NT2/D1 (cell line): Measurements from ENCODE around the gene SLC24A4.

ENCODE experiments used
- DNase-seq: peaks from one replicate; pipeline ENCODE4 v3.0.0-alpha.2; 2011; ENCODE audit warnings: low read depth, low spot score
- H3K27me3 ChIP-seq: 2 replicates; pipeline ENCODE4 v1.6.0; 2011; ENCODE audit warnings: mild to moderate bottlenecking; ENCODE audit not compliant: insufficient read length, insufficient read depth
- H3K36me3 ChIP-seq: 2 replicates; pipeline ENCODE4 v1.6.1; 2011; ENCODE audit warnings: mild to moderate bottlenecking, low read length, mixed read lengths; ENCODE audit not compliant: insufficient read depth, insufficient read length
- H3K4me1 ChIP-seq: 2 replicates; pipeline ENCODE4 v1.5.1; 2011; ENCODE audit not compliant: insufficient read depth, insufficient read length
- H3K4me3 ChIP-seq: 2 replicates; pipeline ENCODE4 v1.5.1; 2011; ENCODE audit warnings: low read depth; ENCODE audit not compliant: insufficient read length
- H3K9ac ChIP-seq: 2 replicates; pipeline ENCODE4 v1.6.0; 2011; ENCODE audit warnings: low read depth; ENCODE audit not compliant: insufficient read length
- H3K9me3 ChIP-seq: 2 replicates; pipeline ENCODE4 v1.5.1; 2011; ENCODE audit warnings: mild to moderate bottlenecking, low read length; ENCODE audit not compliant: insufficient read depth
- SUZ12 ChIP-seq: IDR thresholded peaks from 2 replicates; pipeline ENCODE4 v1.6.1; 2011; ENCODE audit not compliant: insufficient read length, insufficient read depth; ENCODE audit errors: extremely low read depth
- YY1 ChIP-seq: IDR thresholded peaks from 2 replicates; pipeline ENCODE4 v1.6.1; 2011; ENCODE audit not compliant: insufficient read length, insufficient read depth
- ZNF274 ChIP-seq: IDR thresholded peaks from 2 replicates; pipeline ENCODE4 v1.6.1; 2011; ENCODE audit warnings: mild to moderate bottlenecking, low read depth, low read length

The SLC24A4 gene

DNA sequence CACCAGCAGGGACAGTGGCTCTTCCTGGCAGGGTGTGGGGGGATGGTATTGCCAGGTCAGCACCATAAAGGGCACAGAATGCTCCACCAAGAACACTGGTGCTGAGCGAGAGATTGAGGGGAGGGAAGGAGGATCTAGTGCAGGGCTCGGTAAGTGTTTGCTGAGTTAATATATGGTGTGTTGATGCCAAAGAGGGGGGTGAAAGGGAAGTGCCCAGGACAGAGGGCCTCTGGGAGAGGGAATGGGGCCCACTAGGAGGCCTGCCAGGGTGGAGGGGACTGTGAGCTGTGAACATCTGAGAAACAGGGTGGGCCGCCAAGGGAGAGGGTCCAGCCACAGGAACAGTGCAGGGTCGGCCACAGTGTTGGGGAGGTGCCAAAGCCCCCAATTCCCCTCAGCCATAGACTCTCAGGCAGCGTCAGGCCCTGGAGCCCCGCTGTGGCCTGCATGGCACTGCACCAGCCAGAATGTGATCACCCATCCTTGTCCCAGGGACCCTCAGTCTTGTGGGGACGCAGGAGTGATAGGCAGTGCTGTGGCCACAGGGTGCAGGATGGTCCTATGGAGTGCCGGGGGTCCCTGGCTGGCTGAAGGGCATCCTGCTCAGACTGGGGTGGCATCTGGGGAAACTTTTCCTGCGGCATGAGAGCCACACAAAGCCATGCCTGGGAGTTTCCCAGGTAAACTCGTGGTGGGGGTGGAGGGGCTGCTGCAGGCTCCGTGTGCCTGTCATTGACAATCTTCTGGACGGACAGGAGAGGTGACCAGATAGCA, 202.5 kb downstream of the SLC24A4 start:
- H3K4me3 ChIP-seq, result no peak overlapping the region
- TF ChIP-seq ZNF274, result no peak
- no peak for TF ChIP-seq SUZ12
- no peak for TF ChIP-seq YY1

DNA sequence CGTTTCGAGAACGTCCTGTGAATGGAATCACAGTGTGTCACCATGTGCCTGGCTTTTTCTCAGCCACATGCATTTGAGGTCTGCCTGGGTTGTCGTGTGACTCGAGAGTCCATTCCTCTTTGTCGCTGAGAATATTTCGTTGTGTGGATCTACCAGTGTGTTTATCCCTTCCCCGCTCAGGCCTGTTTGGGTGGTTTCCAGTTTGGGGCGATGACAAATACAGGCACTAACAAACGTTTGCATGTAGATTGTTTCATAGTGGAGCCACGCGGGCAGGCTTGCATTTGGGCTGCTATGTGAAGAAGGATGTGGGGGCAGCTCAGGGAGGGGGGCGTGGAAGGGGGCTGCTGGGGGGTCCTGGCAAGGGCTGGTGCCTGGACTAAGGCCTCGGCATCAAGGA, 204.8 kb downstream of the SLC24A4 start:
- no peak for DNase-seq
- peaks cover 3% of the 10 kb centered on the region for H3K4me1 ChIP-seq
- H3K36me3 ChIP-seq, result no peaks in the 10 kb centered on the region
- TF ChIP-seq YY1 (no peak), SUZ12 (no peak), ZNF274 (no peak)
- no peak overlapping the region for H3K9ac ChIP-seq
- H3K27me3 ChIP-seq, result no peaks in the 10 kb centered on the region
- no peaks in the 10 kb centered on the region for H3K9me3 ChIP-seq
- H3K4me3 ChIP-seq, result no peak overlapping the region

More for the DNA sequence above, 202.5 kb downstream of the SLC24A4 start:
- no peak for DNase-seq
- H3K36me3 ChIP-seq, result no peaks in the 10 kb centered on the region
- peaks cover 3% of the 10 kb centered on the region for H3K4me1 ChIP-seq
- no peaks in the 10 kb centered on the region for H3K9me3 ChIP-seq
- H3K9ac ChIP-seq, result no peak overlapping the region
- H3K27me3 ChIP-seq, result no peaks in the 10 kb centered on the region

DNA sequence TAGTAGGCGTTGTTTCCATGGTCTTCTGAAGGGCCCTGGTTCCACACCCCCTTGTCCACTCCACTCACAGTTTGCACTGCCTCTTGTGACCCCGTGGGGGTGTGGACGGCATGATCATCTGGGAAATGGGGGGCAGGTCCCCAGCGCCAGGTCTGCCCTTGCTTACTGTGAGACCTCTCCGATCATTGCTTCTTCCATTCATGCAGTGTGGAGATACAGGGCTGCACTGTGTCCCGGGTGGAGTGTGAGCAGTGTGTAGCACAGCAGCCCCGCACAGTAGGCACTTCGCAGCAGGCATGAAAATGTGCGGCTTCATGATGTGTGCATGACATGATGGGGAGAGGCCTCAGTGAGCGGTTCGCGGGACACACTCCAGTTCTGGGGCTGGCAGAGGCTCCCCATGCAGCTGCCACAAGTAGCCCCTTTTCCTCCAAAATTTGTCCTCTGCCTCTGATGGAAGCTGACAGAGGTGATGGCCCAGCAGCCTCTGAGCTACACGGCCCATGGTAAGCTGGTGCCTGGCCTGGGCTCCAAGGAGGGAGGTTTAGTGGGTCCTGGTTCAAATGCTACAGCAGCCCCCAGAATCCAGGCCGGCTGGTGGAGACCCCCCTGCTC, 205.6 kb downstream of the SLC24A4 start:
- DNase-seq, result no peak
- Histone ChIP-seq H3K4me1 (peaks cover 3% of the 10 kb centered on the region), H3K4me3 (no peak overlapping the region), H3K36me3 (no peaks in the 10 kb centered on the region), H3K9ac (no peak overlapping the region), H3K9me3 (no peaks in the 10 kb centered on the region), H3K27me3 (no peaks in the 10 kb centered on the region)
- no peak for TF ChIP-seq ZNF274
- no peak for TF ChIP-seq YY1
- no peak for TF ChIP-seq SUZ12

DNA sequence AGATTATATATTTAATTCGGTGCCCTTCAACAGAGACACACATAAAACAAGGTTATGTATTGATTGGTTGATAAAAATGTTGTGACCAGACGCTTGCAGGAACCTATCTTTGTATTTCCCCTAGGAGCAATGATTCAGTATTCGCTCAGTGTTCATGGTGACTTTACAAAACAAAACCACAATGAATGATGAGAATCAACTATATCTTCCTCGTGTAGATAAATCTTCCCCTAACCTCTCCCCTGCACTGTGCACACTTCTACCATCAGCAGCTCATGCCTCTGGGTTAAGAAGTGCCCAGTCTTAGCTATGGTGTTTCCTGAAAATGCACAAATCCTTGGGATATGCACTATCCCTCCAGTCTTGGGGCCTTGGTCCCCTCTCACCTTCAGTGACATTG, 206.9 kb downstream of the SLC24A4 start:
- H3K9me3 ChIP-seq, result no peaks in the 10 kb centered on the region
- H3K9ac ChIP-seq, result no peak overlapping the region
- H3K4me3 ChIP-seq, result no peak overlapping the region
- H3K4me1 ChIP-seq, result no peaks in the 10 kb centered on the region
- H3K27me3 ChIP-seq, result no peaks in the 10 kb centered on the region
- no peak for TF ChIP-seq ZNF274
- TF ChIP-seq YY1, result no peak
- TF ChIP-seq SUZ12, result no peak
- DNase-seq, result no peak
- H3K36me3 ChIP-seq, result no peaks in the 10 kb centered on the region

DNA sequence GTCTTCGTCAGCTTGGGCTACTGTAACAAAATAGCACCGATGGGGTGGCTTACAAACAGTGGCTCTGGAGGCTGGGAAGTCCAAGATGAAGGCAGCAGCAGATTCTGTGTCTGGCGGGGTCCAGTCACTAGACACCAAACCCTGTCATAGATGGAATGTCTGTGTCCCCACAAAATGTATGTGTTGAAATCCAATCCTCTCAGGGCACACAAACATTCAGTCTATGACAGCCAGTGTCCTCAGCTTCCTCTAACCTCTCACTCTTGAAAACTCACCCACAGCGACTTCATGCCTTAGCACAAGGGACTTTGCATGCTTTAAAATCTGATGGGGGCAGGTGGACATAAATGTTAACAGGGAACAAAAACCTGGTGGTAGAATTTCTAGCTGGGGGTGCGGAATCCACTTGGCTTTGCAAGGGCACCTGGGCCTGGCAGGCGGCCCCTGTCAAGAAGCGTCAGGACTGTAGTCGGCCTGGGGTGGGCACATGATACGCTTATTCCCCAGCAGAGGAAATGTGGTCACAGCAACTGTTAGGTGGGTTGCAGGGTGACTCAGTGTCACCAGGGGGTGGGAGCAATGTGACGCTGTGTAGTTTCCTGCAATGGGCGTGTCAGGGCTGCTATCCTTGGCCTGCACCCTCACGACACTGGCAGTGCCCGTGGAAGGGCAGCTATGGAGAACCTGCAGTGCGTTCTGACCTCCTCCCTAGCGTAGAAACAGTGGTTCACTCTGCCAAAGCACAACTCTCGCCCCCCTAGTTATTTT, 208.3 kb downstream of the SLC24A4 start:
- no peak for DNase-seq
- Histone ChIP-seq H3K4me1 (no peaks in the 10 kb centered on the region), H3K9me3 (no peaks in the 10 kb centered on the region), H3K36me3 (no peaks in the 10 kb centered on the region), H3K27me3 (no peaks in the 10 kb centered on the region), H3K9ac (no peak overlapping the region), H3K4me3 (no peak overlapping the region)
- TF ChIP-seq SUZ12, result no peak
- TF ChIP-seq ZNF274, result no peak
- TF ChIP-seq YY1, result no peak

DNA sequence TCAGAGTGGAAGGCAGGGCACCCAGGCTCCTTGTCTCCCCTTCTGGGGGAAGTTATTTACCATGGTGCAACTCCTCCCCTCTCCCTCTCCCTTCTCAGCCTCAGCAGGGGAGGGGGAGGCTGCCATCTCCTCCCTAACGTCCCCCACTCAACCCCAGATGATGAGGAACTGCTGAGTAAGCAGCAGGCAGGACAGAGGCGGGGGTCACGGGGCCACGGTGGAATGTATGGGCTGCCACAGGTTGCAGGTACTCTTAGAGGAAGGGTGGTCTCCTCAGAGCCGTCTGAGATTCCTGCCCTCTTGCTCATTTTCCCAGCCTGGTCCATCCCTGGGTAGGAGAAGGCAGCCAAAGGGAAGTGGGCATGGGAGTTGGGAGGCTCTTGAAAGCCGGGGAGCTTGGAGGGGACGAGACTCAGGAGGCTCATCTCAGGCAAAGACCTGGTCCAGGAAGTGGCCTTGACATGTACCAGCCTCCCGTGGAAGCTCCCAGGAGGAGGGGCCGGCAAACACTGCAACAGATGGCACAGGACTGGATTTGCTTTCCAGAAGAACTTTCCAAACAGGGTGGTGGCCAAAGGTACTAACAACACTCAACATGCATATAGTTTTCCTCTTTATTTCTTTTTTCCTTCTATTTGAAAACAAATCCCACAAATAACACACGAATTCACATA, 209.7 kb downstream of the SLC24A4 start:
- Histone ChIP-seq H3K9me3 (no peaks in the 10 kb centered on the region), H3K9ac (no peak overlapping the region), H3K27me3 (no peaks in the 10 kb centered on the region), H3K4me1 (no peaks in the 10 kb centered on the region), H3K36me3 (no peaks in the 10 kb centered on the region), H3K4me3 (no peak overlapping the region)
- no peak for DNase-seq
- no peak for TF ChIP-seq SUZ12
- no peak for TF ChIP-seq YY1
- no peak for TF ChIP-seq ZNF274
